ENCODE data around the gene DYSF.

DYSF gene

GRCh38 chr2:71686781-71687180, 233.4 kb downstream of the DYSF start:
- H3K4me1 ChIP-seq: peaks cover 0 to 20% (median 12%) of the 10 kb centered on the region in 10 experiments; a peak in 12 of 20 replicates
- no peak overlapping the region for H3K4me2 ChIP-seq
- peaks cover 0 to 8% (median 0%) of the 10 kb centered on the region in 11 experiments; a peak in 4 of 22 replicates for H3K9me3 ChIP-seq (replicated peaks in 1 of 11)
- no peak overlapping the region for H3K27ac ChIP-seq
- H3K27me3 ChIP-seq: no peaks in the 10 kb centered on the region
- H3K9ac ChIP-seq: no peak overlapping the region
- no peak overlapping the region for H3K4me3 ChIP-seq
- peaks cover 0 to 73% (median 5%) of the 10 kb centered on the region in 11 experiments; a peak in 12 of 22 replicates for H3K36me3 ChIP-seq
- TF ChIP-seq Cebpa-rat (IDR thresholded peaks at IDR 0.05): no peak
- H4K20me1 ChIP-seq: peaks cover 0 to 3% (median 0%) of the 10 kb centered on the region in 11 experiments; a peak in 1 of 22 replicates

- peaks cover 0 to 6% (median 0%) of the 10 kb centered on the region in 11 experiments; a peak in 1 of 22 replicates for H4K20me1 ChIP-seq
- peaks cover 0 to 20% (median 12%) of the 10 kb centered on the region in 10 experiments; a peak in 12 of 20 replicates for H3K4me1 ChIP-seq
- no peaks in the 10 kb centered on the region for H3K27me3 ChIP-seq
- no peak for TF ChIP-seq Cebpa-rat (IDR thresholded peaks at IDR 0.05)
- H3K4me3 ChIP-seq: no peak overlapping the region
- H3K9me3 ChIP-seq (replicated peaks in 1 of 11): peaks cover 0 to 8% (median 0%) of the 10 kb centered on the region in 11 experiments; a peak in 4 of 22 replicates
- no peak overlapping the region for H3K27ac ChIP-seq
- H3K9ac ChIP-seq: no peak overlapping the region
- peaks cover 0 to 67% (median 4%) of the 10 kb centered on the region in 11 experiments; a peak in 12 of 22 replicates for H3K36me3 ChIP-seq
- H3K4me2 ChIP-seq: peak overlapping the region in 4 of 11 experiments; percentile 6 to 36 (median 14); a peak in 3 of 22 replicates
These were observed 234.1 kb downstream of the DYSF start for GRCh38 chr2:71687412-71687811.

DNA sequence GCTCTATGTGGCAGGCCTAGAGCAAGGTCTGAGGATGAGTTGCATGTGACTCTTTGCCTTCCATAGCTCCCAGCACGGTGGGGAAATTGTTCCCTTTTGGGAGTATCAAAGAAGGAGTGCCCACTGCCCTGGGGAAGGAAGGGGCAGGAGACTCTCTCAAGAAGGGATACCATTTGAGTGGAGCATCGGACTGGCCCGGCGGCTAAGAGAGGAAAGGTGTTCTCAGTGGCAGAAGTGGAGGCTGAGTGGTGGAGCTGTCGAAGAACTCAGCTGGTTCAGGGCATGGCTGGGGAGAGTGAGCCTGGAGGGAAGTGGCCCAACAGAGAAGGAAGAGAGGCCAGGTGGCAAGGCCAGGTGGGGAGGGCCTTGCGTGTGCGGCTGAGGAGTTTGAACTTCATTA, 235.2 kb downstream of the DYSF start:
- Histone ChIP-seq H3K9me3 (replicated peaks in 1 of 11) (peaks cover 0 to 8% (median 0%) of the 10 kb centered on the region in 11 experiments; a peak in 4 of 22 replicates), H3K4me2 (no peak overlapping the region), H3K36me3 (peaks cover 0 to 56% (median 2%) of the 10 kb centered on the region in 11 experiments; a peak in 9 of 22 replicates), H3K27me3 (no peaks in the 10 kb centered on the region), H4K20me1 (peaks cover 0 to 6% (median 0%) of the 10 kb centered on the region in 11 experiments; a peak in 1 of 22 replicates), H3K4me3 (no peak overlapping the region), H3K27ac (no peak overlapping the region), H3K9ac (no peak overlapping the region), H3K4me1 (peaks cover 0 to 20% (median 12%) of the 10 kb centered on the region in 10 experiments; a peak in 12 of 20 replicates)
- TF ChIP-seq Cebpa-rat (IDR thresholded peaks at IDR 0.05): no peak

DNA sequence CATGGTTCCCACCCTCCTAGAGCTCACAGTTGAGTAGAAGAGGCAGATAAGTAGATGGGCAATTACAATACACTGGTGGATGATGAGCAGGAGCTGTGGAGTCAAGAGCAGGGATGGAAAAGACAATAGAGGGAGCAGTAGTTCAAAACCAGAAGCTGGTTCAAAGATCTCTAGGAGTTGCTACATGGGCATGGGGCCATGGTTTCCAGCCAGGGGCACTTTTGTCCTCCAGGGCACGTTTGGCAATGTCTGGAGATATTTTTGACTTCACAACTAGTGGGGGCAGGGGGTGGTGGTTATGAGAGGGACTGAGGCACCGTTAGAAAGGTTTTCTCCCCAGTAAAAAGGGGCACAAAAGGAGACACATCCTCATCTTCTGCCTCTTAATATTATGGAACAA, 236.0 kb downstream of the DYSF start:
- TF ChIP-seq Cebpa-rat (IDR thresholded peaks at IDR 0.05): no peak
- Histone ChIP-seq H3K36me3 (peaks cover 0 to 47% (median 0%) of the 10 kb centered on the region in 11 experiments; a peak in 9 of 22 replicates), H3K4me3 (no peak overlapping the region), H3K27ac (no peak overlapping the region), H3K9ac (no peak overlapping the region), H3K27me3 (no peaks in the 10 kb centered on the region), H3K4me1 (peaks cover 0 to 16% (median 8%) of the 10 kb centered on the region in 10 experiments; a peak in 12 of 20 replicates), H3K4me2 (no peak overlapping the region), H4K20me1 (peaks cover 0 to 6% (median 0%) of the 10 kb centered on the region in 11 experiments; a peak in 1 of 22 replicates), H3K9me3 (replicated peaks in 1 of 11) (peaks cover 0 to 8% (median 0%) of the 10 kb centered on the region in 11 experiments; a peak in 4 of 22 replicates)

- Histone ChIP-seq H3K27ac (no peak overlapping the region), H3K4me2 (no peak overlapping the region), H3K27me3 (no peaks in the 10 kb centered on the region), H3K4me1 (peaks cover 0 to 8% (median 1%) of the 10 kb centered on the region in 10 experiments; a peak in 4 of 20 replicates), H4K20me1 (peaks cover 0 to 6% (median 0%) of the 10 kb centered on the region in 11 experiments; a peak in 1 of 22 replicates), H3K9me3 (replicated peaks in 1 of 11) (peaks cover 0 to 8% (median 0%) of the 10 kb centered on the region in 11 experiments; a peak in 4 of 22 replicates), H3K9ac (no peak overlapping the region), H3K36me3 (peaks cover 0 to 39% (median 0%) of the 10 kb centered on the region in 11 experiments; a peak in 9 of 22 replicates), H3K4me3 (no peak overlapping the region)
- no peak for TF ChIP-seq Cebpa-rat (IDR thresholded peaks at IDR 0.05)
These were observed 236.8 kb downstream of the DYSF start for GRCh38 chr2:71689968-71690834.

GRCh38 chr2:71690876-71691475, 237.6 kb downstream of the DYSF start:
- Histone ChIP-seq H3K27me3 (no peaks in the 10 kb centered on the region), H3K9me3 (replicated peaks in 1 of 11) (peaks cover 0 to 8% (median 0%) of the 10 kb centered on the region in 11 experiments; a peak in 4 of 22 replicates), H4K20me1 (peaks cover 0 to 6% (median 0%) of the 10 kb centered on the region in 11 experiments; a peak in 1 of 22 replicates), H3K36me3 (peaks cover 0 to 31% (median 0%) of the 10 kb centered on the region in 11 experiments; a peak in 9 of 22 replicates), H3K4me3 (no peak overlapping the region), H3K27ac (no peak overlapping the region), H3K9ac (no peak overlapping the region), H3K4me1 (peaks cover 0 to 8% (median 0%) of the 10 kb centered on the region in 10 experiments; a peak in 2 of 20 replicates), H3K4me2 (no peak overlapping the region)
- no peak for TF ChIP-seq Cebpa-rat (IDR thresholded peaks at IDR 0.05)

- no peak overlapping the region for H3K9ac ChIP-seq
- no peak for TF ChIP-seq Cebpa-rat (IDR thresholded peaks at IDR 0.05)
- H3K4me1 ChIP-seq: peaks cover 0 to 8% (median 0%) of the 10 kb centered on the region in 10 experiments; a peak in 2 of 20 replicates
- no peak overlapping the region for H3K27ac ChIP-seq
- no peak overlapping the region for H3K4me2 ChIP-seq
- H3K36me3 ChIP-seq: peaks cover 0 to 26% (median 0%) of the 10 kb centered on the region in 11 experiments; a peak in 9 of 22 replicates
- H3K9me3 ChIP-seq (replicated peaks in 1 of 11): peaks cover 0 to 8% (median 0%) of the 10 kb centered on the region in 11 experiments; a peak in 4 of 22 replicates
- H3K4me3 ChIP-seq: no peak overlapping the region
- peaks cover 0 to 6% (median 0%) of the 10 kb centered on the region in 11 experiments; a peak in 1 of 22 replicates for H4K20me1 ChIP-seq
- no peaks in the 10 kb centered on the region for H3K27me3 ChIP-seq
These were observed 238.5 kb downstream of the DYSF start for GRCh38 chr2:71691747-71692441.

Measured in BLaER1 treated with 17β-estradiol and CSF1 and Interleukin-3, amounts not matched to agents 10 nM and 100 nM (cell line).